HG03575 (cell line): Measurements from ENCODE around the gene DIAPH3.
A peak's percentile ranks its signal among the peaks of the same experiment; 100 is the strongest.

Source experiments
- ATAC-seq: cut with Tn5 transposase; IDR thresholded peaks from one replicate; pipeline ENCODE4 v1.9.1; 2021; ENCODE audit not compliant: unreplicated experiment, insufficient number of reproducible peaks, low FRiP score; ENCODE audit errors: extremely low read depth

Gene DIAPH3

GRCh38 chr13:59721926-59722910, 441.5 kb downstream of the DIAPH3 start:
- no peak for ATAC-seq

GRCh38 chr13:59715611-59716010, 448.1 kb downstream of the DIAPH3 start:
- ATAC-seq = no peak

- no peak for ATAC-seq
Observed at GRCh38 chr13:59710996-59711701, 452.6 kb downstream of the DIAPH3 start.

- ATAC-seq = no peak
Observed at GRCh38 chr13:59710416-59710815, 453.3 kb downstream of the DIAPH3 start.

GRCh38 chr13:59706101-59706976, 457.4 kb downstream of the DIAPH3 start:
- ATAC-seq = peak; percentile 48

- ATAC-seq = no peak
Observed at GRCh38 chr13:59702269-59702668, 461.5 kb downstream of the DIAPH3 start.

GRCh38 chr13:59701261-59701660, 462.5 kb downstream of the DIAPH3 start:
- ATAC-seq = no peak

- no peak for ATAC-seq
Observed at GRCh38 chr13:59700281-59700680, 463.4 kb downstream of the DIAPH3 start.

GRCh38 chr13:59696271-59696670, 467.5 kb downstream of the DIAPH3 start:
- ATAC-seq = no peak

- no peak for ATAC-seq
Observed at GRCh38 chr13:59691501-59692066, 472.1 kb downstream of the DIAPH3 start.

GRCh38 chr13:59690857-59691500, 472.7 kb downstream of the DIAPH3 start:
- ATAC-seq = no peak

- ATAC-seq = no peak
Observed at GRCh38 chr13:59689057-59689456, 474.7 kb downstream of the DIAPH3 start.

- no peak for ATAC-seq
Observed at GRCh38 chr13:59686798-59687394, 476.8 kb downstream of the DIAPH3 start.

GRCh38 chr13:59684105-59684504, 479.6 kb downstream of the DIAPH3 start:
- no peak for ATAC-seq

- ATAC-seq = no peak
Observed at GRCh38 chr13:59681636-59682311, 482.0 kb downstream of the DIAPH3 start.

- ATAC-seq = no peak
Observed at GRCh38 chr13:59680429-59681024, 483.2 kb downstream of the DIAPH3 start.

- no peak for ATAC-seq
Observed at GRCh38 chr13:59679254-59679653, 484.5 kb downstream of the DIAPH3 start.
